ENCODE data around the gene GALNT18.

Gene GALNT18

GRCh38 chr11:11408436-11409221 is 213.2 kb downstream of the GALNT18 start:
- DNase-seq (ENCODE audit: low read depth), result no peak

- no peak for DNase-seq (ENCODE audit: low read depth)
Observed at GRCh38 chr11:11407763-11408084, 214.1 kb downstream of the GALNT18 start.

GRCh38 chr11:11407065-11407762 is 214.6 kb downstream of the GALNT18 start:
- DNase-seq (ENCODE audit: low read depth), result no peak

GRCh38 chr11:11406652-11407051 is 215.2 kb downstream of the GALNT18 start:
- no peak for DNase-seq (ENCODE audit: low read depth)

- no peak for DNase-seq (ENCODE audit: low read depth)
Observed at GRCh38 chr11:11403763-11404725, 217.8 kb downstream of the GALNT18 start.

GRCh38 chr11:11401960-11402535 is 219.8 kb downstream of the GALNT18 start:
- DNase-seq (ENCODE audit: low read depth), result no peak

- DNase-seq (ENCODE audit: low read depth), result no peak
Observed at GRCh38 chr11:11400635-11401232, 221.1 kb downstream of the GALNT18 start.

- DNase-seq (ENCODE audit: low read depth), result no peak
Observed at GRCh38 chr11:11400121-11400520, 221.7 kb downstream of the GALNT18 start.

- no peak for DNase-seq (ENCODE audit: low read depth)
Observed at GRCh38 chr11:11397781-11398180, 224.0 kb downstream of the GALNT18 start.

- DNase-seq (ENCODE audit: low read depth), result no peak
Observed at GRCh38 chr11:11397036-11397415, 224.8 kb downstream of the GALNT18 start.

- no peak for DNase-seq (ENCODE audit: low read depth)
Observed at GRCh38 chr11:11396301-11397035, 225.3 kb downstream of the GALNT18 start.

- no peak for DNase-seq (ENCODE audit: low read depth)
Observed at GRCh38 chr11:11395126-11395525, 226.7 kb downstream of the GALNT18 start.

- DNase-seq (ENCODE audit: low read depth), result no peak
Observed at GRCh38 chr11:11394241-11394640, 227.6 kb downstream of the GALNT18 start.

GRCh38 chr11:11391796-11392463 is 229.9 kb downstream of the GALNT18 start:
- DNase-seq (ENCODE audit: low read depth), result no peak

- DNase-seq (ENCODE audit: low read depth), result no peak
Observed at GRCh38 chr11:11391169-11391568, 230.6 kb downstream of the GALNT18 start.

GRCh38 chr11:11390068-11390771 is 231.6 kb downstream of the GALNT18 start:
- no peak for DNase-seq (ENCODE audit: low read depth)

- DNase-seq (ENCODE audit: low read depth), result no peak
Observed at GRCh38 chr11:11389238-11389637, 232.6 kb downstream of the GALNT18 start.

- DNase-seq (ENCODE audit: low read depth), result no peak
Observed at GRCh38 chr11:11387622-11388305, 234.0 kb downstream of the GALNT18 start.

- DNase-seq (ENCODE audit: low read depth), result no peak
Observed at GRCh38 chr11:11387207-11387606, 234.6 kb downstream of the GALNT18 start.
